Bronchial epithelial cell (primary cell): ENCODE data around the gene HLA-G. TPM values are rescaled to one million over a fixed set of nuclear protein-coding genes. Genes with fewer than 3 reads are reported as not detected.
"Not testable (repeated sequence)": the region's sequence is repeated elsewhere in the genome, so short reads cannot be mapped to it uniquely, and the experiment has no call there.

Source experiments
- DNase-seq: peaks from one replicate; pipeline ENCODE4 v3.0.0-alpha.2; 2010; ENCODE audit warnings: low read depth
- FAIRE-seq: peaks from 2 replicates; lab custom pipeline; 2011; peaks lifted over from hg19 to GRCh38; lab: Jason Lieb, UNC
- H3K27me3 ChIP-seq: 2 replicates; pipeline ENCODE4 v1.5.1; 2011; ENCODE audit warnings: low read length; ENCODE audit not compliant: control insufficient read depth, insufficient read depth
- H3K36me3 ChIP-seq: 2 replicates; pipeline ENCODE4 v1.5.1; 2011; ENCODE audit warnings: low read length; ENCODE audit not compliant: control insufficient read depth, insufficient read depth
- H3K4me3 ChIP-seq: 2 replicates; pipeline ENCODE4 v1.5.1; 2011; ENCODE audit warnings: mild to moderate bottlenecking, low read depth, low read length, control low read depth
- total RNA-seq: library from RNA; depleted of rRNA; stranded (reverse); fragments of >200 nt; gene quantifications from 2 replicates; pipeline ENCODE4 v1.2.1, GENCODE V29; 2014
- TF ChIP-seq, protein P1 (sequence below): IDR thresholded peaks from 2 replicates; pipeline ENCODE4 v1.5.1; 2011; ENCODE audit warnings: mild to moderate bottlenecking, moderate library complexity, low read length, control low read depth, inconsistent platforms; ENCODE audit not compliant: insufficient read depth, severe bottlenecking

HLA-G gene
- total RNA-seq, 1 donor from 2014 or later: 13.2 TPM

DNA sequence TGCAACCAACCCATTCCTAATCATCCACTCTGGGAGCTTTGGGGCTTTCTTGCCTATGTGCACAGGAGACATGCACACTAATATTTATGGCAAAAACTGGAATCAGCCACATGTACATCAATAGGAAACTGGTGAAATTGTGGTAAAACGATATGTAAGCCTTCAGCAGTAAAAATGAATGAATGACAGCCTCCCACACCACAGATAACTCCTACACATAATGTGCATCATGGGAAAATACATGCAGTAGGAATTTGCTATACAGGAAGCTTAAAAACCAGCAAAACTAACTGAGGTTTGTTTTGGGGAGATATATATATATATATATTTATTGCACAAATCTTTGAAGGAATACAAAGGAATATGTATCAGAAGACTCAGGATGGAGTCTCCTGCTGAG, 47.6 kb downstream of the HLA-G start:
- DNase-seq: no peak
- FAIRE-seq: no peak
- Histone ChIP-seq H3K27me3 (no peaks in the 10 kb centered on the region), H3K4me3 (no peak overlapping the region), H3K36me3 (no peaks in the 10 kb centered on the region)
- TF ChIP-seq, protein P1, sequence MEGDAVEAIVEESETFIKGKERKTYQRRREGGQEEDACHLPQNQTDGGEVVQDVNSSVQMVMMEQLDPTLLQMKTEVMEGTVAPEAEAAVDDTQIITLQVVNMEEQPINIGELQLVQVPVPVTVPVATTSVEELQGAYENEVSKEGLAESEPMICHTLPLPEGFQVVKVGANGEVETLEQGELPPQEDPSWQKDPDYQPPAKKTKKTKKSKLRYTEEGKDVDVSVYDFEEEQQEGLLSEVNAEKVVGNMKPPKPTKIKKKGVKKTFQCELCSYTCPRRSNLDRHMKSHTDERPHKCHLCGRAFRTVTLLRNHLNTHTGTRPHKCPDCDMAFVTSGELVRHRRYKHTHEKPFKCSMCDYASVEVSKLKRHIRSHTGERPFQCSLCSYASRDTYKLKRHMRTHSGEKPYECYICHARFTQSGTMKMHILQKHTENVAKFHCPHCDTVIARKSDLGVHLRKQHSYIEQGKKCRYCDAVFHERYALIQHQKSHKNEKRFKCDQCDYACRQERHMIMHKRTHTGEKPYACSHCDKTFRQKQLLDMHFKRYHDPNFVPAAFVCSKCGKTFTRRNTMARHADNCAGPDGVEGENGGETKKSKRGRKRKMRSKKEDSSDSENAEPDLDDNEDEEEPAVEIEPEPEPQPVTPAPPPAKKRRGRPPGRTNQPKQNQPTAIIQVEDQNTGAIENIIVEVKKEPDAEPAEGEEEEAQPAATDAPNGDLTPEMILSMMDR: no peak

DNA sequence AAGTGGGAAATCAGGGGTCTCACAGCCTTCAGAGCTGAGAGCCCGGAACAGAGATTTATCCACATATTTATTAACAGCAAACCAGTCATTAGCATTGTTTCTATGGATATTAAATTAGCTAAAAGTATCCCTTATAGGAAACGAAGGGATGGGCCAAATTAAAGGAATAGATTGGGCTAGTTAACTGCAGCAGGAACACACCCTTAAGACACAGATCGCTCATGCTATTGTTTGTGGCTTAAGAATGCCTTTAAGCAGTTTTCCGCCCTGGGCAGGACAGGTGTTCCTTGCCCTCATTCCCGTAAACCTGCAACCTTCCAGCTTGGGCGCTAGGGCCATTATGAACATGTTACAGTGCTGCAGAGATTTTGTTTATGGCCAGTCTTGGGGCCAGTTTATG, 48.1 kb downstream of the HLA-G start:
- not testable (repeated sequence) for H3K4me3 ChIP-seq, FAIRE-seq, H3K36me3 ChIP-seq, H3K27me3 ChIP-seq, DNase-seq

Other genes starting within 250 kb of the HLA-G start
- gene OR2H2, start 242.7 kb upstream of the HLA-G start, total RNA-seq: not detected in 2 replicates
- 6.3 and 11.1 TPM in 2 replicates for gene GABBR1, start 194.6 kb upstream of the HLA-G start, total RNA-seq
- gene MOG, start 170.7 kb upstream of the HLA-G start, total RNA-seq: not detected in 2 replicates
- gene ZFP57, start 146.7 kb upstream of the HLA-G start, total RNA-seq: 0.90 and 1.6 TPM in 2 replicates
- 14.2 and 24.2 TPM in 2 replicates for gene HLA-F, start 104.4 kb upstream of the HLA-G start, total RNA-seq
- gene HLA-A, start 114.7 kb downstream of the HLA-G start, total RNA-seq: 268 and 707 TPM in 2 replicates
- 49.0 and 62.1 TPM in 2 replicates for gene POLR1H, start 233.4 kb downstream of the HLA-G start, total RNA-seq
- gene PPP1R11, start 239.4 kb downstream of the HLA-G start, total RNA-seq: 19.0 and 23.4 TPM in 2 replicates
- gene RNF39, start 247.9 kb downstream of the HLA-G start, total RNA-seq: 1.6 and 1.7 TPM in 2 replicates